HG02678 (cell line): ENCODE results near the gene CLASP1.

Experiments used
- ATAC-seq: cut with Tn5 transposase; IDR thresholded peaks from one replicate; pipeline ENCODE4 v1.9.1; 2021; ENCODE audit warnings: mild to moderate bottlenecking, moderate library complexity; ENCODE audit not compliant: unreplicated experiment

Gene CLASP1

GRCh38 chr2:121295911-121296650 is 353.2 kb downstream of the CLASP1 start:
- ATAC-seq = no peak

- ATAC-seq = no peak
Observed at GRCh38 chr2:121294881-121295840, 354.1 kb downstream of the CLASP1 start.

- ATAC-seq = no peak
Observed at GRCh38 chr2:121293450-121294325, 355.6 kb downstream of the CLASP1 start.

- ATAC-seq = no peak
Observed at GRCh38 chr2:121291251-121291580, 358.0 kb downstream of the CLASP1 start.

DNA sequence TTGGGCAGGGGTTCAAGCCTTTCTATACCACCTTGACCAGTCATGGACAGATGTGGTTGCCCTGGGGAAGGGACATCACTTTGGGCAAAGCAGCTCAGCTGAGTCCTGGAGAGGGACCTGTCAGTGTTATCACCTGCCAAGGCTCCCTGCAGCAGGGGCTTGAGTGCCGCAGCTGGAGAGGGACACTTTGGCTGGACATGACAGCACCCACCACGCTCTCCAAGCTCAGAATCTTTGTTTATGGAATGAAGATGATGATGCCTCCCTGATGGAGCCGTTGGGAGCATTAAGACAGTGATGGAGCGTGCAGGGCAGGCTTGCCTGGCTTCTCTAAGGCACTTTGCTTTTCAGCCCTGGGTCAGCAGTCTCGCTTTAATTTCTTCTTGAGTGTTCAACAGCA is 360.0 kb downstream of the CLASP1 start:
- no peak for ATAC-seq

DNA sequence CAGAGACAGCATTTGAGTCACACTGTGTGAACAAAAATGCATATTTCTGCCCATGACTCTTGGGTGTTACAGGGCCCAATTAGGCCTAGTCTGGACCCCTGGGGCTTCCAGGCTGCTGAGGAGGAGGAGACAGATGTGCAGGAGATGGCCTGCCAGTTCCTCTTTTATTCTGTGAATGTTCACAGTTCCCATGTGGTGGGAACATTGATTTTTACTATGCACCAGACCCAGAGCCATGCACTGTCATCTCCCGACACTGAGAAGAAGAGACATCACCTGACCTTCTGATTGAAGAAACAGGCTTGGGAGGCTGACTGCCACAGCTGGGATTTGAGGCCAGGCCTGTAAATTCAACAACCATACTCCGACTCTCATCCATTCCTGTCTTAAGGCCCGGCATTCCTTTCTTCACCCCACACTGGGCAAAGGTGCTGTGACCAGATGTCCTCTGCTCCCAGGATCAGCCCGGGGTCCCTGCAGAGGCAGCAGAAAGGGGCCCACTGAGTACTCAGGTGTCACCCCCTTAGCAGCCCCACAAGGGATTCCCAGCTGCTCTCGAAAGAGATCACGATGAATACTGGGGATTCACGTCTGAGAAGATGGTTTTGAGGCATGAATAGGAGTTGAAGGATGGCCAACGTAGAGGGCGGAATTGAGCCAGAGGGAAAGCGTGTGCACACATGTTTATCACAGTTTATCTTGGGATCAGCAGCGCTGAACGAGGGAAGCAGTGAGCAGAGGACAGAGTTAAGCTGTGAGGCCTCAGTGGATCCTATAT is 360.6 kb downstream of the CLASP1 start:
- ATAC-seq = no peak

GRCh38 chr2:121287956-121288355 is 361.3 kb downstream of the CLASP1 start:
- ATAC-seq = no peak
